Measurements from ENCODE around the gene PKP1. TPM values are rescaled to one million over a fixed set of nuclear protein-coding genes. Genes with fewer than 3 reads are reported as not detected.

The PKP1 gene
- total RNA-seq, 1 donor from 2014 or later, result 0.13 TPM

GRCh38 chr1:201260648-201261311 is 22.5 kb upstream of the PKP1 start:
- no peak for DNase-seq (ENCODE audit: low read depth)

- DNase-seq (ENCODE audit: low read depth), result peak; percentile 50
Observed at GRCh38 chr1:201261771-201262547, 21.3 kb upstream of the PKP1 start.

- peak; percentile 73 for DNase-seq (ENCODE audit: low read depth)
Observed at GRCh38 chr1:201262963-201263608, 20.2 kb upstream of the PKP1 start.

GRCh38 chr1:201264072-201264471 is 19.2 kb upstream of the PKP1 start:
- DNase-seq (ENCODE audit: low read depth), result no peak

- DNase-seq (ENCODE audit: low read depth), result no peak
Observed at GRCh38 chr1:201264554-201264953, 18.8 kb upstream of the PKP1 start.

GRCh38 chr1:201265756-201266155 is 17.6 kb upstream of the PKP1 start:
- no peak for DNase-seq (ENCODE audit: low read depth)

GRCh38 chr1:201266276-201266675 is 17.0 kb upstream of the PKP1 start:
- no peak for DNase-seq (ENCODE audit: low read depth)

GRCh38 chr1:201266774-201267173 is 16.5 kb upstream of the PKP1 start:
- DNase-seq (ENCODE audit: low read depth), result peak; percentile 63

- peak; percentile 45 for DNase-seq (ENCODE audit: low read depth)
Observed at GRCh38 chr1:201267481-201268229, 15.7 kb upstream of the PKP1 start.

GRCh38 chr1:201268604-201269151 is 14.6 kb upstream of the PKP1 start:
- peak; percentile 97 for DNase-seq (ENCODE audit: low read depth)

GRCh38 chr1:201269281-201269680 is 14.0 kb upstream of the PKP1 start:
- no peak for DNase-seq (ENCODE audit: low read depth)

- DNase-seq (ENCODE audit: low read depth), result no peak
Observed at GRCh38 chr1:201269900-201270410, 13.4 kb upstream of the PKP1 start.

GRCh38 chr1:201270616-201271390 is 12.5 kb upstream of the PKP1 start:
- no peak for DNase-seq (ENCODE audit: low read depth)

- DNase-seq (ENCODE audit: low read depth), result peak; percentile 57
Observed at GRCh38 chr1:201272799-201273198, 10.5 kb upstream of the PKP1 start.

- peak; percentile 87 for DNase-seq (ENCODE audit: low read depth)
Observed at GRCh38 chr1:201274616-201275252, 8.6 kb upstream of the PKP1 start.

- peak; percentile 99 for DNase-seq (ENCODE audit: low read depth)
Observed at GRCh38 chr1:201275253-201275666, 8.0 kb upstream of the PKP1 start.

GRCh38 chr1:201276891-201277290 is 6.4 kb upstream of the PKP1 start:
- DNase-seq (ENCODE audit: low read depth), result no peak

GRCh38 chr1:201277441-201277840 is 5.9 kb upstream of the PKP1 start:
- DNase-seq (ENCODE audit: low read depth), result no peak

GRCh38 chr1:201279313-201279712 is 4.0 kb upstream of the PKP1 start:
- no peak for DNase-seq (ENCODE audit: low read depth)

GRCh38 chr1:201280884-201281283 is 2.4 kb upstream of the PKP1 start:
- no peak for DNase-seq (ENCODE audit: low read depth)

Measured in myocyte (in vitro differentiated cells).